Body of pancreas (tissue), 4 donors: ENCODE measurements around the gene DOCK2.

Source experiments
- CTCF ChIP-seq, 7 experiments: fragments of 450-650 bp in 4 of 7; fragments of 200-600 bp in 3 of 7; sonication (generic) in 3 of 7; IDR thresholded peaks; one replicate each; pipeline ENCODE4 v1.5.1; 2016 to 2019; ENCODE audit warnings: antibody characterized with exemption in 7 of 7
- POLR2A ChIP-seq, 3 donors: fragments of 450-650 bp; IDR thresholded peaks; one replicate each; pipeline ENCODE4 v1.6.1; 2016; ENCODE audit warnings: antibody characterized with exemption in 3 of 3, mild to moderate bottlenecking in 2 of 3

GRCh38 chr5:169871826-169872490 is 234.9 kb downstream of the DOCK2 start:
- TF ChIP-seq CTCF (IDR thresholded peaks at IDR 0.05) (no peak), POLR2A (IDR thresholded peaks at IDR 0.05) (no peak)
